Measurements from ENCODE around the gene UBE2O. TPM values are rescaled to one million over a fixed set of nuclear protein-coding genes. Genes with fewer than 3 reads are reported as not detected.
A peak's percentile ranks its signal among the peaks of the same experiment; 100 is the strongest.

The UBE2O gene
- total RNA-seq, 2 donors from 2014 or later, result 45.4 to 46.5 TPM

DNA sequence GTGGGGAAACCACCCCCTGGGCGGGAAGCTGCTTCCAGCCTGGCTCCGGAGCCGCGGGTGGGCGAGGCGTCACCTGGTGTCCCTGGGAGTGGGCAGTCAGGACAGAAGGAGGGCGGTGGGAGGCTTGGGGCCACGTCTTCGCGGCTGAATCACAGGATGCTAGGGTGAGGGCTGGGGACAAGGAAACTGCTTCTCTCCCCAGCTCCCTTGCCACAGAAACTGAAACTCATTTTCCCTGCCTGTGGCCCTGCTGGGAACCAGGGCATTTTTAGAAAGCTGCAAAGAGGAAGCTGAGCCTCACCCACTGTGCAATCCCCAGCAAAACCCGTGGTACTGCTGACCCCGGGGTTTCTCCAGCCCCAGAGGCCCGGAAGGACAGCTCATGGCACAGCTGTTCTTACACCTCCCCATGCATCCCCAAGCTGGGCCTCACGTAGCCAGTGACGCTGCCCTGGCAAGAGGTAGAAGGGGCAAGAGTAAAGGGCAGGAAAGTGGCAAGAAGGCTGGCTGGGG lies 40.1 kb upstream of the UBE2O start:
- Histone ChIP-seq H3K4me1 (ENCODE audit: control insufficient read depth, insufficient read depth, low read length) (no peaks in the 10 kb centered on the region), H3K27ac (ENCODE audit: low read depth, low read length) (no peak overlapping the region), H3K27me3 (ENCODE audit: control insufficient read depth, insufficient read depth, low read length, poor library complexity, severe bottlenecking) (no peaks in the 10 kb centered on the region), H3K4me3 (ENCODE audit: low read length) (no peak overlapping the region), H3K36me3 (ENCODE audit: control insufficient read depth, insufficient read depth, low read length) (no peaks in the 10 kb centered on the region), H3K9me3 (ENCODE audit: control insufficient read depth, low read length) (no peaks in the 10 kb centered on the region), H3K9ac (ENCODE audit: extremely low read depth, low read length, poor library complexity, severe bottlenecking) (no peak overlapping the region)
- Mint-ChIP-seq H3K4me1 (peaks cover 15% of the 10 kb centered on the region), H3K9me3 (no peaks in the 10 kb centered on the region), H3K36me3 (ENCODE audit: low read depth) (no peaks in the 10 kb centered on the region), H3K4me3 (no peak overlapping the region), H3K27ac (peak overlapping the region; percentile 39), H3K27me3 (ENCODE audit: insufficient read depth) (no peaks in the 10 kb centered on the region)
- no peak for DNase-seq
- TF ChIP-seq, protein P1, sequence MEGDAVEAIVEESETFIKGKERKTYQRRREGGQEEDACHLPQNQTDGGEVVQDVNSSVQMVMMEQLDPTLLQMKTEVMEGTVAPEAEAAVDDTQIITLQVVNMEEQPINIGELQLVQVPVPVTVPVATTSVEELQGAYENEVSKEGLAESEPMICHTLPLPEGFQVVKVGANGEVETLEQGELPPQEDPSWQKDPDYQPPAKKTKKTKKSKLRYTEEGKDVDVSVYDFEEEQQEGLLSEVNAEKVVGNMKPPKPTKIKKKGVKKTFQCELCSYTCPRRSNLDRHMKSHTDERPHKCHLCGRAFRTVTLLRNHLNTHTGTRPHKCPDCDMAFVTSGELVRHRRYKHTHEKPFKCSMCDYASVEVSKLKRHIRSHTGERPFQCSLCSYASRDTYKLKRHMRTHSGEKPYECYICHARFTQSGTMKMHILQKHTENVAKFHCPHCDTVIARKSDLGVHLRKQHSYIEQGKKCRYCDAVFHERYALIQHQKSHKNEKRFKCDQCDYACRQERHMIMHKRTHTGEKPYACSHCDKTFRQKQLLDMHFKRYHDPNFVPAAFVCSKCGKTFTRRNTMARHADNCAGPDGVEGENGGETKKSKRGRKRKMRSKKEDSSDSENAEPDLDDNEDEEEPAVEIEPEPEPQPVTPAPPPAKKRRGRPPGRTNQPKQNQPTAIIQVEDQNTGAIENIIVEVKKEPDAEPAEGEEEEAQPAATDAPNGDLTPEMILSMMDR (conservative IDR thresholded peaks at IDR 0.05), result no peak
- 52 to 59% methylated on average over 13 to 15 of the region's 15 CpGs for WGBS, 2 experiments (ENCODE audit: insufficient coverage in 1 of 2, insufficient read length in 1 of 2)

DNA sequence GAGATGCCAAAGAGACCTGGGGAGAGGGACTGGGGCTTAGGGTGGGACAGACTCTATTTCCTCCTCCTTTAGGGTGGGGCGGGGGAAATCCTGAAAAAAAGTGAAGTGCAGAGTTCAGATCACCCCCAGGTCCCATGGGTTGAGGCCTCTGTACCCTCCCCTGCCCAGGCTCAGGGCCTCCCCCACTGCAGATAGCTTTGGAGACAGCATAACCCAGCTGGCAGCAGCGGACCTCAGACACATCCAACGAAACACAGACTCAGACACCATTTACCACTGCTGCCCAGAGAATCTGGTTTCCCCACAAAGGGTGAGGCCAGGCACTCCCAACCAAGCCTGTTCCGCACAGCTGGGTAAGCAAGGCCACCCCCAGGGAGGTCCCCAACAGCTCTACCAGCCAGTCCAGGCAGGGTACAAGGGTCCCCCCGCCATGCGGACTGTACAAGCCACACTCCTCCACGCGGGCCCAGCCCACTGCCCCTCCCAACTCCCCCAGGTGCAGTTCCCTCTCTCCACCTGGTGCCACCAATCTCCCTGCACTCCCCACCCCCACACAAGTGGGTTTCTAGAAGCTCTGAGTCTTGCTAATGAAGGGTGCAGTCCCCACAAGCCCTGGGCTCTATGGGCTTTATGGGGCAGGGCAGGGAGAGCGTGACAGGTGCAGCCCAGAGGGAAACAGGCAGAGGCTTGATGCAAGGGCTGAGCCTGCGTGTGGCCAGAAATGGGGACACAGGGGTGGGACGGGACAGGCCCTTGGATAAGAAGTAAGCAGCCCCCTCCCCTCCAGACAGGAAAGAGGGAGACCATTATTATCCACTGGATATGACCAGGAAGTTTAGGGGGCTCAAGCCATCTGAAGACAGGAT lies 39.4 kb upstream of the UBE2O start:
- TF ChIP-seq, protein P1 (conservative IDR thresholded peaks at IDR 0.05), result no peak
- Mint-ChIP-seq H3K36me3 (ENCODE audit: low read depth) (no peaks in the 10 kb centered on the region), H3K4me1 (peaks cover 10% of the 10 kb centered on the region), H3K27ac (no peak overlapping the region), H3K27me3 (ENCODE audit: insufficient read depth) (no peaks in the 10 kb centered on the region), H3K9me3 (no peaks in the 10 kb centered on the region), H3K4me3 (no peak overlapping the region)
- Histone ChIP-seq H3K27me3 (ENCODE audit: control insufficient read depth, insufficient read depth, low read length, poor library complexity, severe bottlenecking) (no peaks in the 10 kb centered on the region), H3K4me3 (ENCODE audit: low read length) (no peak overlapping the region), H3K9ac (ENCODE audit: extremely low read depth, low read length, poor library complexity, severe bottlenecking) (no peak overlapping the region), H3K36me3 (ENCODE audit: control insufficient read depth, insufficient read depth, low read length) (no peaks in the 10 kb centered on the region), H3K4me1 (ENCODE audit: control insufficient read depth, insufficient read depth, low read length) (no peaks in the 10 kb centered on the region), H3K9me3 (ENCODE audit: control insufficient read depth, low read length) (no peaks in the 10 kb centered on the region), H3K27ac (ENCODE audit: low read depth, low read length) (no peak overlapping the region)
- DNase-seq, result no peak
- 80 to 84% methylated on average over 6 to 11 of the region's 11 CpGs for WGBS, 2 experiments (ENCODE audit: insufficient coverage in 1 of 2, insufficient read length in 1 of 2)

DNA sequence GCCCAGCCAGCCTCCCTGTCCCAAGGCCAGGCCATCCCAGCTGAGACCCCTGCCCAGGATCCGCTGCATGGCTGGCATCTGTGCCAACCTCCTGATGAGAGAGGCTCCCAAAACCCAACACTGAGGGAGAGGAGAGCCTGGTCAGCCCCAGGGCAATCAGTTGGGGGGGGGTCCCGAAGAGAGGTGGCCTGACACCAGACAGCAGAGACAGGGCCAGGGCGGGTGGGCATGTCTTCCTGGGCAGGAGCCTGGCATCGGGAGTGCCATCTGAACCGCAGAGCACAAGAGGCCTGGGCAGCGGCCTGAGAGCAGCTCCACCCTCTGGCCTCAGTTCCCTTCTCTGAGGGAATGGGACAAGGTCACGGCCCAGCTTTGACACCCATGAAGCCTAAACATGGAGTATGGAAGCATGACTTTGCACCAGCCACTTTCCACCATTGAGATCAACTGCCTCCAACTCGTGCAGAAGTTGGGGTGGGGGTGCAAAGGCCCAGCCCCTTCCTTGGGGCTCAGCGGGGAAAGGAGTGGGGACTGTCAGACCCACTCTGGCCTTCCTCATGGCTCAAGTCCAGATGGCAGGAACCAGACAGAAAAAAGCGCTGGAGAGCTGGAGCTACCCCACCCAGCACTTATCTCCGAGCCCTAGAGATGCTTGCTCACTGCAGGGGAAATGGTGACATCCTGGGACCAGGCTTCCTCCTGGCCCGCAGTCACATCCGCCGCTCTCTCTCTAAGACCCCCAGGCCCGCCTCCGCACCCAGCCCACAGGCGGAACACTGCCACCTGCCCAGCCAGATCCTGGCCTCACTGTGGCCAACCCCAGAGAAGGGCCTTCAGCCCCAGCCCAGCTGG lies 38.5 kb upstream of the UBE2O start:
- Mint-ChIP-seq H3K27me3 (ENCODE audit: insufficient read depth) (no peaks in the 10 kb centered on the region), H3K27ac (no peak overlapping the region), H3K4me1 (peaks cover 10% of the 10 kb centered on the region), H3K9me3 (no peaks in the 10 kb centered on the region), H3K36me3 (ENCODE audit: low read depth) (no peaks in the 10 kb centered on the region), H3K4me3 (no peak overlapping the region)
- no peaks in the 10 kb centered on the region for H3K27me3 ChIP-seq (ENCODE audit: control insufficient read depth, insufficient read depth, low read length, poor library complexity, severe bottlenecking)
- no peaks in the 10 kb centered on the region for H3K4me1 ChIP-seq (ENCODE audit: control insufficient read depth, insufficient read depth, low read length)
- DNase-seq, result no peak
- WGBS, 2 experiments (ENCODE audit: insufficient coverage in 1 of 2, insufficient read length in 1 of 2), result 93 to 94% methylated on average over 13 to 17 of the region's 17 CpGs
- H3K9me3 ChIP-seq (ENCODE audit: control insufficient read depth, low read length), result no peaks in the 10 kb centered on the region
- no peak overlapping the region for H3K27ac ChIP-seq (ENCODE audit: low read depth, low read length)
- H3K4me3 ChIP-seq (ENCODE audit: low read length), result no peak overlapping the region
- no peaks in the 10 kb centered on the region for H3K36me3 ChIP-seq (ENCODE audit: control insufficient read depth, insufficient read depth, low read length)
- H3K9ac ChIP-seq (ENCODE audit: extremely low read depth, low read length, poor library complexity, severe bottlenecking), result no peak overlapping the region
- TF ChIP-seq, protein P1 (conservative IDR thresholded peaks at IDR 0.05), result no peak

All from endodermal cell (in vitro differentiated cells).